Activated CD8-positive, alpha-beta memory T cell treated with anti-CD3 and anti-CD28 coated beads, Interleukin-2, amount 50 U/mL, for 1 hour (primary cell): ENCODE measurements around the gene KRT222.

Experiments used
- DNase-seq: peaks from one replicate; pipeline ENCODE4 v3.0.0-alpha.2; 2020; ENCODE audit errors: extremely low read depth

KRT222 gene

DNA sequence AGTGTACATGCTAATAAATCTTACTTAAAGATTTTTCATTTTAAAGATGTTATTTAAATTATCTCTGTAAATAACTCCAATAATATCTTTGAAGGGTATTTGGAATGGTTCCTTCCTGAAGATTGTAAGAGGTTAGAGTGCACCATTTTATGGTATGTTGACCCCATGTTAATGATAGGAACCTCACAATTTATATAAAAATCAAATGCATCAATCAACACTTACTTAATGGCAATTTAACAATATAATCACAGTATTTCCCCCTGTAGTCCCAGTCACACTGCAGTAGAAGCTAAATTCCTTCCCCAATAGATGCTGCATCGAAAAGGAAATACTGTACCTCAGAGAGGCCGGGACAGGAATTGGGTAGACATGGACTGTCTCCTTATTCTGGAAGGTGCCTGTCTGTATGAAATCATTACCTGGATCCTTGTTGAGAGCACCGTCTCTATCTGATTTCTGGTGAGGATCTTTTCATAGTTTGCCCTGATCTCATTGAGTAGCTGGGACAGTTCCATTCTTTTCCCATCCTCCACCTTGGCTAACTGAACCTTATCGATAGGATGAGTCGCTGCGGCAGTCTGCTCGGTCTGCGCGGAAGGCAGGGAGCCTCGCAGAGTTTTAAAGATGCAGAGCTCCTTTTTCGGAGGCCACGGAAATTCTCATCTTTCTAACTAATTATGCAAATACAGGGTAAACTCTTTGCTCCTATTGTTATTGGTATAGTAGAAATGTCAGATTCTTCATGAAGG lies at the start of gene KRT222:
TSS of gene KRT222 (minus strand) at position 596 of the 752 bp plus-strand sequence. CDS start at position 518, 78 bp downstream.
- DNase-seq: no peak

GRCh38 chr17:40714473-40714872 lies 49.5 kb upstream of the KRT222 start:
- no peak for DNase-seq

- DNase-seq: no peak
Observed at GRCh38 chr17:40707745-40708144, 42.8 kb upstream of the KRT222 start.

DNA sequence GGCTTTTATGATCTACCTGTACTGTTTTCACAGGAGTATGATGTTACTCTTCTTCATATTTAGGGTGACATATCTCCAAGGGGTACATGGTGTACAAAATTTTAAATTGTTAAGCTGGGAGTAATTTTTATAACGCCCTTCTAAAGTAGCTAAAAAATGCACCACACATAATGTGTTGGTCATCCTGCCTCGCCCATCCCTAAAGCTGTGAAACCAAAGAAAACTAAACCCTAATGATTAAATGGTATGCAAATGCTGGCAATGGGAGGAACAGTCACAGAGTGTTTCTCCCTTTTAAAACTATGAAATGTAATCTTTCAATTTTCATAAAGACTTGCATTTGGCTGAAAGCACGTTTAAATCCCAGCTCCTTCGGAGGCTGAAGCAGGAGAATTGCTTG lies 40.6 kb upstream of the KRT222 start:
- no peak for DNase-seq

DNA sequence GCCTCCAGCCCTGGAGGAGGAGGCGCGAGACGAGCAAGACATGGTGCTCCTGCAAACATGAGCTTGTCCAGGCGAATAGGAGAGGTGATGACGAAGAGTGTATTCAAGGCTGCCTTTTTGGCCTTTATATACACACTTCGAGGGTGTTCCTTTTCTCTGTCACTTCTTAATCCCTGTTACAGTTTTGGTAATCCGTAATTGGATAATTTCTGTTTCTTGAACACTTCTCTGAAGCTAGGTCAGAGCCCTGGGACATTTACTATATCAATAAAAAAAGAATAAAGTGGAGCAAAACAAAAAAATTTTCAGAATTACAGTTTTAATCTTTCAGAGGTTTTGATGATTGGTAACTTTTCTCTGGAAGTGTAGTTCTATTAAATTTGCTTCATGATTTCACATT lies 38.7 kb upstream of the KRT222 start, which contains the start of gene KRT24:
TSS of gene KRT24 (minus strand) at position 101 of the 400 bp plus-strand sequence. CDS start at position 42, 59 bp downstream.
- DNase-seq: no peak

- DNase-seq: no peak
Observed at GRCh38 chr17:40702271-40702670, 37.3 kb upstream of the KRT222 start.

- no peak for DNase-seq
Observed at GRCh38 chr17:40699853-40700252, 34.9 kb upstream of the KRT222 start.

- DNase-seq: no peak
Observed at GRCh38 chr17:40699371-40699770, 34.4 kb upstream of the KRT222 start.

GRCh38 chr17:40697297-40697696 lies 32.3 kb upstream of the KRT222 start:
- no peak for DNase-seq

- no peak for DNase-seq
Observed at GRCh38 chr17:40696651-40697072, 31.7 kb upstream of the KRT222 start.

DNA sequence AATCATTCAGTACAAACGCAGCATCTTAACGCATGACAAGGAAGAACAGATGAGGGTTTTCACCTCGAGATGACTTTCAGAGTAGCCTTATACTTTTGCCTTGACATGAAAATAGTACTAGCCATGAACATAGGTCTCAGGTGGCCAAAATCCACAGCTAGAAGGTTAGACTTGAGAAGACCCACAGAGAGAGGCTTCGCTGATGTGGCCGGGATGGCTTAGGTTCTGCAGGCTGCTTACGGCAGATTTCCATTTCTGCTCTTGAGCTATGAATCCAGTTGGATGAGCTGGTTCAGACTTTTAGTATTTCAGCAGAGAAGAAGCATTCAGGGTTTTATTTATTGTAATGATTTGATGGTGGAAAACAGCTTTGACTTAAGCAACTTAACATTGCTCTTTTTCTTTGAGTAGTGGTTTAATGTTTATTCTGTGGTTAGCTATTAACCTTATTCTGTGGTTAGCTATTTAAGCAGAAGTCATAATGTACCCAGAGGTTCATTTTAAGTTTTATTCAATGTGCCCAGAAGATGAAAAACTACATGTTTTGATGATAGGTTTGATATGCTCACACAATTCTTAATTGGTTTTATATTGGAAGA lies 31.0 kb upstream of the KRT222 start:
- DNase-seq: no peak

DNA sequence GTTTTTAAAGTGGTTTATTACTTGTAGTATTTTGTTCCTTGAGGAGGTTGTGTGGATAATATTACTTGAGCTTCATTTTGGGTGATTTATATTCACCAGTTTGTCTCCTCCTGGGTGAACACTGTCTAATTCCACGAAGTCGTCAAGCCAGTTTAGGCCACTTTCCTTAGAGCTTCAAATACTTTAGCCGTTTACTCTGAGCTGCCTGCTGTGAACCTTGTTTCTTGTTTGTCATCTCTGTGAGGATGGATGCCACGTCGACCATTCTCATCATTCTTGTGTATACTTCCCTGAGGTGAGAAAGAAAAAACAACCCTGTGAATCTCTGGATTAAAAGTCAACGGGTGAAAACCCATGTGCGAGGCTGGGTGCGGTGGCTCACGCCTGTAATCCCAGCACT lies 29.6 kb upstream of the KRT222 start:
- DNase-seq: no peak

DNA sequence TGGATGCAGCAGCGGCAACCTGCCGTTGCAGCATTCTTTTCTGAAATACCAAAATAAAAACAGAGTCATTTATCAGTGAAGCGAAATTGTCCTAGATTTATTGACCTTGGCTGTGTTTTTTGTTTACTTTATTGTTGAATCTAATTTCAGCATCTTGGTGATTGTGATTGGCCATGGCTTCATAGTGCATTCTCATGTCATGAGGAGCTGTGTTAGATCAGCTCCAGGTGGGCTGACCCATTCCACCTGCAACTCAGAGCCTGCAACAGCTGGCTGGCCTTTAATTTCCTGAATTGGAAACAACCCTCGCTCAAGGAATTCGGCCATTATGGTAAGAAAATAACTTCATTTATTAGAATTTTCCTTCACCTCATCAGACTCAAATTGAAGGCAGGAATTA lies 22.1 kb upstream of the KRT222 start:
- DNase-seq: no peak

- DNase-seq: no peak
Observed at GRCh38 chr17:40686192-40686591, 21.2 kb upstream of the KRT222 start.

DNA sequence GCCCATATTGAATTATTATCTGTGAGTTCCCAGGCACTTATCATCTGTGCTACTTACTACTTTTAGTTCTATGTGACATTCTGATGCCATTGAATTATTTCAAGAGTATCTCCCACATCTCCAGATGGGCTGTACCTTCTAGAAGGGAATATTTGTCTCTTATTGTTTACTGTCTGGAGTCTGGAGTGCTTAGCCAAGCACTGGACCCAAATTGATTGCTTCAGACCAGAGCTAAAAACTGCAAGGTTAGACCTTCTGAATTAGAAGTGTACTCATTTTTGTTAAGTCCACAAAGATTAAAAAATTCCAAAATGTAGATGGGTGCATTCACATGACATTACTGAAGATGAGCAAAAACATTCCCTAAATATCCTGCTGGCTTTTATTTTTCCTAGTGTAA lies 16.0 kb upstream of the KRT222 start:
- no peak for DNase-seq

DNA sequence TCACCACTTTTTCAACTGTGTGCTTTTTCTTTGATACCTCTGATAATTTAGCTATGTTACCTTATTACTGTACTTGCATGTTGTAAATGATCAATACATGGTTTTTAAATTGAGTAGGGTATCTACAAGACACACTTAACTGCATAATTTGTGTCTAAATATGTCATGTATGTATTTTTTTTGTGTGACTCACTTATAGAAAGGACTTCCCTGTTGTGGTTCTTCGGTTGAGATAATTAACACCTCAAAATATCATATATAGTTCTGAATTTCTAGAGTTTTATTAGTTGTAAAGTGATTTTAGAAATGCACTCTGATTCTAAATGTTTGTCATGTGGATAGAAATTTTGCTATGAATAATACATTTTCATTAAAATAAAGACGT lies 14.5 kb upstream of the KRT222 start:
- no peak for DNase-seq

DNA sequence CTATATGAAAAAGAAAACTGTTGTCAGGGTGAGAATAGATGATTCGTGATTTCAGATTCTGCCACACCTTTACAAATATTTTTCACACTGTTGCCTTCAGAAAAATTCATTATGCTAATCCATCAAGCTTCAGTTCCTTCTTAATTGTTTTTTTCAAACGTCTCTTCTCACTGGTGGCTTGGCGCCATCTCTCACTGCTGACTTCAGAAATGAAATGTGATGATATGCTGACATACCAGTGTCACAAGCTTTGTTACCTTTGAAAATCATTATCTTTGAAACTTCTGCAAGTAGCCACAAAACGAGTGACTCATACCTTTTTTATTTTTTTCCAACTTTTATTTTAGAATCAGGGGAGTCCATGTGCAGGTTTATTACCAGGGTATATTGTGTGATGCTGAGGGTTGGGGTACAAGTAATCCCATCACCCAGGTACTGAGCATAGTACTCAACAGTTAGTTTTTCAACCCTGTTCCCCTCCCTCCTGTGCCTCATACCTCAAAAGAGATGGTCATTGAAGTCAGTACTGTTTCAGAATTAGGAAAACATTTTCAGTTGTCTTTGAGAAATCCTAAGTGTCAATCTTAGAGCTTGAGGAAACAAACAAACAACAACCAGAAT lies 14.0 kb upstream of the KRT222 start:
- DNase-seq: no peak

GRCh38 chr17:40675905-40676304 lies 10.9 kb upstream of the KRT222 start:
- no peak for DNase-seq

DNA sequence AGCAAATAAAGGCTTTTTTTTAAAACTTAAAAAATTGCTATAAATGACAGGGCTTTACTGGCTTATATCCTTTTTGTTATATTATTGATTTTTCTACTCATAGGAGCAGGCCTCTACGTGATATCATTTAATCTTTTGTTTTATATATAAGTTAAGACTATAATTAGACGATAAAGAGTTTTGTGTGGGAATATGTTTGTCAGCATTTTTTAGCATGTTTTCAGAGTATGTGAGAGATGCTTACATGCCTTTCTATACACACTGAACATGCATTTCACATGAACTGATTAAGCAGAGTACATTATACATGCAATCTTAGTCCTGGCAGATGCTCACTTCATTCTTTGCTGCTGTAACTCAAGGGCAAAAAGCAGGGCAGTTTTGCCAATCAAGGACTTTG lies 7.7 kb upstream of the KRT222 start:
- DNase-seq: no peak

DNA sequence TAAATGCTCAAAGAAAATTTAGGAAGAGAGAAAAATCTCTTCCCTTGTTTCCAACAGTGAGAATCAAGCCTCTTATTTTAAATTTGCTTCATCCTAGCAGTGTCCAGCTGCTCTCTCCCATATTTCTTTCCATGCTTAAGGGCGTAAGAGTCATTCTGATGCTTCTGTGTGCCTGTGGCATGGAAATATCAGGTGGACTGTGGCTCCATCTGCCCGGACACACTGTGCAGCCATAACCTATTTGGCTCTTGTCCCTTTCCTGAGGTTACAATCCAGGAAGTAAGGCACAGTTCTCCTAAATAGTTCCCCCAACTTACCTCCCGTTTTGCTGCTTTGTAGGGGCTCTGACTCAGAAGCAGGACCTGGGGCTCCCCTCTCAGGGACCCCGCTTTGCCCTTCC lies 6.3 kb upstream of the KRT222 start:
- no peak for DNase-seq

DNA sequence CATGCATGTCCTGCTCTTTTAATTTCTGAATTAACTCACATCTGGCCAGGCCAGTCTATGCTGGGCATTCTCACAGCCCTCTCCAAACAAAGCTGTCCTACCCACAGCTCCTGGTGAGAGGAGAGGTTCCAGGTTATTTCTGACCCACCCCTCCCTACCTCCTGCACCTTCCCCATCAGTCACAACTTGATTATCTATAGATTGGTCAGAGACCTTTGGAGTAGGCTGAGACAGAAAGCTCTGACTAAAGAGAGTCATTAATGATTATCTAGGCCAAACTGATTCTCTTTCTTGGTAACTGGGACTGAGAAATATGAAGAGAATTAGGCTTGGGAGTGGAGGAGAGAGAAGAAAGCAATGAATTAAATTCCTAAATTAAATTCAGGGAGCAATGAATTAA lies 1.4 kb upstream of the KRT222 start:
- DNase-seq: no peak

DNA sequence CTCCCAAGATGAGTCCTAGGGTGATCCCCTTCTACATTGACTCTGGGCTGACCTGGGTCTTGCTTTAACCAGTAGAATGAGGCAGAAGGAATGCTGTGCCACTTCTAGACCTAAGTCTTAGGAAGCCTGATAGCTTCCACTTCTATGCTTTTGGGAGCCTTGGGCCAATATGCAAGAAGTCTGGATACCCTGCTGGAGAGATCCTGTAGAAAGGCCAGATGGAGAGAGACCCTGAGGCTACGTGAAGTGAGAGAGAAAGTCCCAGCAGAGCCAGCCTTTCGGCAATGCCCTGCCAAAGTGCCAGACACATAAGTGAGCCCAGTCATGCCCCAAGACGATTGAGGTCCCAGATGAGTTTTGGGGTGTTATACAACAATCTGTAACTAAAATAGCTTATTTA lies 1.7 kb downstream of the KRT222 start:
- no peak for DNase-seq

- DNase-seq: no peak
Observed at GRCh38 chr17:40659911-40660310, 5.1 kb downstream of the KRT222 start.
